H9 (cell line): ENCODE results near the gene LRRC61. TPM values are rescaled to one million over a fixed set of nuclear protein-coding genes. Genes with fewer than 3 reads are reported as not detected.
A peak's percentile ranks its signal among the peaks of the same experiment; 100 is the strongest.
"Not testable (repeated sequence)": the region's sequence is repeated elsewhere in the genome, so short reads cannot be mapped to it uniquely, and the experiment has no call there.

Experiments used
- DNase-seq: peaks from one replicate; pipeline ENCODE4 v3.0.0-alpha.2; 2017
- H2AFZ ChIP-seq: one replicate; pipeline ENCODE4 v1.6.1; 2013; ENCODE audit warnings: mild to moderate bottlenecking, low read length, control low read depth, moderate library complexity
- H2AK5ac ChIP-seq: 2 replicates; pipeline ENCODE4 v1.6.1; 2013; ENCODE audit warnings: low read length, control low read depth, mixed read lengths; ENCODE audit not compliant: insufficient read length
- H2BK120ac ChIP-seq: one replicate; pipeline ENCODE4 v1.6.1; 2013; ENCODE audit warnings: low read depth, mild to moderate bottlenecking, low read length, control low read depth, inconsistent platforms; ENCODE audit not compliant: poor library complexity, severe bottlenecking
- H2BK12ac ChIP-seq: 2 replicates; pipeline ENCODE4 v1.6.1; 2013; ENCODE audit warnings: low read length, control low read depth, mixed read lengths, low read depth; ENCODE audit not compliant: insufficient read length
- H2BK15ac ChIP-seq: 2 replicates; pipeline ENCODE4 v1.6.1; 2013; ENCODE audit warnings: low read depth, low read length, control low read depth
- H2BK20ac ChIP-seq: one replicate; pipeline ENCODE4 v1.6.1; 2013; ENCODE audit warnings: low read depth, mild to moderate bottlenecking, low read length, control low read depth, inconsistent platforms; ENCODE audit not compliant: poor library complexity, severe bottlenecking
- H2BK5ac ChIP-seq: 2 replicates; pipeline ENCODE4 v1.6.1; 2013; ENCODE audit warnings: low read length, control low read depth, mixed read lengths; ENCODE audit not compliant: insufficient read length
- H3K14ac ChIP-seq: 2 replicates; pipeline ENCODE4 v1.6.1; 2013; ENCODE audit warnings: low read length, control low read depth; ENCODE audit not compliant: insufficient read depth
- H3K18ac ChIP-seq: 2 replicates; pipeline ENCODE4 v1.6.1; 2013; ENCODE audit warnings: low read depth, mild to moderate bottlenecking, mixed read lengths, low read length, control low read depth; ENCODE audit not compliant: insufficient read length
- H3K23ac ChIP-seq: 2 replicates; pipeline ENCODE4 v1.6.1; 2013; ENCODE audit warnings: low read length, control low read depth, mixed read lengths, low read depth; ENCODE audit not compliant: insufficient read length
- H3K23me2 ChIP-seq: 2 replicates; pipeline ENCODE4 v1.6.1; 2013; ENCODE audit warnings: low read depth, mild to moderate bottlenecking, mixed read lengths, low read length, control low read depth; ENCODE audit not compliant: insufficient read length, poor library complexity, severe bottlenecking
- H3K27ac ChIP-seq: 2 replicates; pipeline ENCODE4 v1.5.1; 2013; ENCODE audit warnings: low read length, control low read depth, mixed read lengths, low read depth; ENCODE audit not compliant: insufficient read length
- H3K27me3 ChIP-seq: 2 replicates; pipeline ENCODE4 v1.6.1; 2013; ENCODE audit warnings: low read length, control low read depth, inconsistent platforms; ENCODE audit not compliant: insufficient read depth
- H3K4ac ChIP-seq: 2 replicates; pipeline ENCODE4 v1.6.1; 2013; ENCODE audit warnings: low read depth, mild to moderate bottlenecking, control low read depth, inconsistent platforms, low read length, moderate library complexity
- H3K4me1 ChIP-seq: 2 replicates; pipeline ENCODE4 v1.6.1; 2013; ENCODE audit warnings: low read length, control low read depth, inconsistent platforms; ENCODE audit not compliant: insufficient read depth
- H3K4me2 ChIP-seq: 2 replicates; pipeline ENCODE4 v1.6.1; 2013; ENCODE audit warnings: low read length, control low read depth, mixed read lengths; ENCODE audit not compliant: insufficient read length, insufficient read depth
- H3K56ac ChIP-seq: 2 replicates; pipeline ENCODE4 v1.6.1; 2013; ENCODE audit warnings: low read depth, mild to moderate bottlenecking, mixed read lengths, low read length, control low read depth; ENCODE audit not compliant: insufficient read length
- H3K79me1 ChIP-seq: 2 replicates; pipeline ENCODE4 v1.6.1; 2013; ENCODE audit warnings: low read depth, mild to moderate bottlenecking, moderate library complexity, low read length, control low read depth, inconsistent platforms; ENCODE audit not compliant: insufficient read depth, poor library complexity, severe bottlenecking
- H3K79me2 ChIP-seq: 2 replicates; pipeline ENCODE4 v1.6.1; 2013; ENCODE audit warnings: low read length, control low read depth, inconsistent platforms; ENCODE audit not compliant: insufficient read depth
- H3K9ac ChIP-seq: 2 replicates; pipeline ENCODE4 v1.6.1; 2013; ENCODE audit warnings: low read length, control low read depth, mixed read lengths; ENCODE audit not compliant: insufficient read length; ENCODE audit errors: extremely low read depth
- H3K9me3 ChIP-seq: one replicate; pipeline ENCODE4 v1.6.1; 2013; ENCODE audit warnings: low read depth, low read length, inconsistent platforms; ENCODE audit not compliant: control insufficient read depth
- H3T11ph ChIP-seq: one replicate; pipeline ENCODE4 v1.6.1; 2013; ENCODE audit warnings: mild to moderate bottlenecking, low read length, control low read depth, inconsistent platforms
- H4K20me1 ChIP-seq: one replicate; pipeline ENCODE4 v1.6.1; 2013; ENCODE audit not compliant: control insufficient read depth, insufficient read length, insufficient read depth
- H4K5ac ChIP-seq: 2 replicates; pipeline ENCODE4 v1.6.1; 2013; ENCODE audit warnings: low read depth, mild to moderate bottlenecking, mixed read lengths, low read length, control low read depth; ENCODE audit not compliant: insufficient read length
- H4K8ac ChIP-seq: replicated peaks from 2 replicates; pipeline ENCODE4 v1.6.1; 2013; ENCODE audit warnings: low read length, control low read depth, mixed read lengths, low read depth; ENCODE audit not compliant: insufficient read length
- H4K91ac ChIP-seq: 2 replicates; pipeline ENCODE4 v1.6.1; 2013; ENCODE audit warnings: low read depth, mild to moderate bottlenecking, moderate library complexity, mixed read lengths, low read length, control low read depth; ENCODE audit not compliant: insufficient read length
- H3K27ac Mint-ChIP-seq, 3 experiments: 2 replicates in 2 of 3; 3 replicates in 1 of 3; pipeline ENCODE4 v1.8.0; 2020 to 2021; ENCODE audit warnings: mixed read lengths in 3 of 3, mild to moderate bottlenecking in 1 of 3, moderate library complexity in 1 of 3
- H3K27me3 Mint-ChIP-seq: 2 replicates; pipeline ENCODE4 v1.8.0; 2021; ENCODE audit warnings: low read depth, mild to moderate bottlenecking, moderate library complexity, mixed read lengths
- H3K36me3 Mint-ChIP-seq, 3 experiments: 2 replicates in 2 of 3; 3 replicates in 1 of 3; pipeline ENCODE4 v1.8.0; 2020 to 2021; ENCODE audit warnings: low read depth in 3 of 3, mixed read lengths in 3 of 3; ENCODE audit not compliant: insufficient read depth in 1 of 3
- H3K4me1 Mint-ChIP-seq, 2 experiments: 2 replicates each; pipeline ENCODE4 v1.8.0; 2020; ENCODE audit warnings: mixed read lengths in 2 of 2
- H3K4me3 Mint-ChIP-seq, 2 experiments: 2 replicates in 1 of 2; 3 replicates in 1 of 2; pipeline ENCODE4 v1.8.0; 2020 to 2021; ENCODE audit warnings: mild to moderate bottlenecking in 2 of 2, mixed read lengths in 2 of 2, moderate library complexity in 1 of 2
- H3K9me3 Mint-ChIP-seq, 2 experiments: 2 replicates in 1 of 2; 3 replicates in 1 of 2; pipeline ENCODE4 v1.8.0; 2020; ENCODE audit warnings: mild to moderate bottlenecking in 2 of 2, mixed read lengths in 2 of 2, moderate library complexity in 1 of 2
- CTCF ChIP-seq: fragments of 200-600 bp; sonication (generic); conservative IDR thresholded peaks from 3 replicates; pipeline ENCODE4 v1.8.0; 2021; ENCODE audit warnings: antibody characterized with exemption, mild to moderate bottlenecking
- WGBS: extraction: QIAGEN DNeasy Blood & Tissue Kit; methylation state at CpG from one replicate; pipeline ENCODE4 v1.1.7; 2013; ENCODE audit warnings: missing lambda C conversion rate, low lambda C conversion rate, mixed read lengths; ENCODE audit not compliant: insufficient read length; ENCODE audit errors: extremely low coverage; 5-methylcytosine and 5-hydroxymethylcytosine counted together
- total RNA-seq: library from RNA; stranded (reverse); gene quantifications from 2 replicates; pipeline ENCODE4 v1.2.1, GENCODE V29; 2021

The LRRC61 gene
- total RNA-seq, 1 experiment from 2014 or later, result 24.4 TPM

GRCh38 chr7:150285849-150286754 lies 37.1 kb upstream of the LRRC61 start:
- H3K4me1 Mint-ChIP-seq, result peaks cover 6 to 11% of the 10 kb centered on the region in 2 experiments
- not testable (repeated sequence) for DNase-seq, H2AK5ac ChIP-seq, H3K36me3 Mint-ChIP-seq, H2BK12ac ChIP-seq, H3K4me2 ChIP-seq, H3K79me1 ChIP-seq, H3K27ac ChIP-seq, H3K18ac ChIP-seq, H3K23me2 ChIP-seq, H3K9ac ChIP-seq, H3K9me3 Mint-ChIP-seq, H3K14ac ChIP-seq, H3K4me1 ChIP-seq, H4K91ac ChIP-seq, H4K5ac ChIP-seq, H3T11ph ChIP-seq, H3K79me2 ChIP-seq, H4K8ac ChIP-seq, H3K4ac ChIP-seq, H3K9me3 ChIP-seq, H3K56ac ChIP-seq, H2BK15ac ChIP-seq, H2AFZ ChIP-seq, H3K23ac ChIP-seq, H3K27ac Mint-ChIP-seq, H2BK20ac ChIP-seq, H3K4me3 Mint-ChIP-seq, H2BK120ac ChIP-seq, H4K20me1 ChIP-seq, H3K27me3 ChIP-seq, H2BK5ac ChIP-seq
- WGBS, result no CpG with 5 or more reads among the region's 16 CpGs
- peaks cover 12% of the 10 kb centered on the region for H3K27me3 Mint-ChIP-seq
- TF ChIP-seq CTCF, result peak; percentile 76

GRCh38 chr7:150287815-150288214 lies 35.3 kb upstream of the LRRC61 start:
- H3K27me3 ChIP-seq, H2BK15ac ChIP-seq, H2BK5ac ChIP-seq, H2BK120ac ChIP-seq, H2BK12ac ChIP-seq, H3K79me1 ChIP-seq, H3K18ac ChIP-seq, H3K23ac ChIP-seq, H3K14ac ChIP-seq, H4K5ac ChIP-seq, H2AFZ ChIP-seq, H3K9me3 Mint-ChIP-seq, H3K27ac ChIP-seq, H3K4me1 ChIP-seq, H3K9me3 ChIP-seq, H3K56ac ChIP-seq, H4K8ac ChIP-seq, H2BK20ac ChIP-seq, H4K91ac ChIP-seq, H3K4me3 Mint-ChIP-seq, H3K79me2 ChIP-seq, H4K20me1 ChIP-seq, H3K4me2 ChIP-seq, H2AK5ac ChIP-seq, H3K27ac Mint-ChIP-seq, H3K9ac ChIP-seq, DNase-seq, H3K23me2 ChIP-seq, H3K36me3 Mint-ChIP-seq, H3T11ph ChIP-seq, H3K4ac ChIP-seq: not testable (repeated sequence)
- peaks cover 12% of the 10 kb centered on the region for H3K27me3 Mint-ChIP-seq
- H3K4me1 Mint-ChIP-seq, result peaks cover 8 to 13% of the 10 kb centered on the region in 2 experiments
- WGBS, result no CpG with 5 or more reads among the region's 7 CpGs
